OCI-LY1 (cell line): ENCODE results near the gene RPL37.

ENCODE experiments used
- EZH2 ChIP-seq: fragments of 200-600 bp; sonication (generic), shearing (Covaris generic); IDR thresholded peaks from 2 replicates; pipeline ENCODE4 v1.8.0; 2017; ENCODE audit warnings: borderline replicate concordance, mixed run types, mild to moderate bottlenecking, antibody characterized with exemption, low read length, moderate library complexity, mixed read lengths
- TF ChIP-seq, protein P1 (sequence below): fragments of 200-600 bp; sonication (generic), shearing (Covaris generic); IDR thresholded peaks from 2 replicates; pipeline ENCODE4 v1.5.1; 2017; ENCODE audit warnings: mild to moderate bottlenecking, antibody characterized with exemption, low read length, moderate library complexity, mixed read lengths

DNA sequence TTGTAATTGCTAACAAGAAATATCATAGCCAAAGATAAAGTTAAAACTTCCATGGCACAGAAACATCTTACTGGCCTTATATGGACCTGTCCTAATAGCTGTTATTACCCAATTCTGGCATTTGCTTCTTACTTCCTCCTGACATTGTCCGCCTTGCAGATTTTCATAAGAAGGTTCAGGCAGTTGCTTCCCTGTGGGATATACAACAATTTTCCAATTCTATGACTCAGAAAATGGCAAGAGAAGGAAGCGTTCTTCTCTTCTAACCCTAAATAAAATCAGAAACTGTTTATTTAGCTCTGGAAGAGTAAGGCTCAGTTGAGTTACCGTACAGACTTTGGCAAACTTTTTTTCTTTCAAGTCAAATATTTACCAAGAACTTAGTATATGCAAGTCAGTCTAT lies 38.5 kb downstream of the RPL37 start:
- TF ChIP-seq, protein P1, sequence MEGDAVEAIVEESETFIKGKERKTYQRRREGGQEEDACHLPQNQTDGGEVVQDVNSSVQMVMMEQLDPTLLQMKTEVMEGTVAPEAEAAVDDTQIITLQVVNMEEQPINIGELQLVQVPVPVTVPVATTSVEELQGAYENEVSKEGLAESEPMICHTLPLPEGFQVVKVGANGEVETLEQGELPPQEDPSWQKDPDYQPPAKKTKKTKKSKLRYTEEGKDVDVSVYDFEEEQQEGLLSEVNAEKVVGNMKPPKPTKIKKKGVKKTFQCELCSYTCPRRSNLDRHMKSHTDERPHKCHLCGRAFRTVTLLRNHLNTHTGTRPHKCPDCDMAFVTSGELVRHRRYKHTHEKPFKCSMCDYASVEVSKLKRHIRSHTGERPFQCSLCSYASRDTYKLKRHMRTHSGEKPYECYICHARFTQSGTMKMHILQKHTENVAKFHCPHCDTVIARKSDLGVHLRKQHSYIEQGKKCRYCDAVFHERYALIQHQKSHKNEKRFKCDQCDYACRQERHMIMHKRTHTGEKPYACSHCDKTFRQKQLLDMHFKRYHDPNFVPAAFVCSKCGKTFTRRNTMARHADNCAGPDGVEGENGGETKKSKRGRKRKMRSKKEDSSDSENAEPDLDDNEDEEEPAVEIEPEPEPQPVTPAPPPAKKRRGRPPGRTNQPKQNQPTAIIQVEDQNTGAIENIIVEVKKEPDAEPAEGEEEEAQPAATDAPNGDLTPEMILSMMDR: no peak
- TF ChIP-seq EZH2: no peak
